ENCODE data around the gene COL9A3. TPM values are rescaled to one million over a fixed set of nuclear protein-coding genes. Genes with fewer than 3 reads are reported as not detected.

COL9A3 gene
- total RNA-seq, 1 experiment from 2014 or later, result 136 TPM

DNA sequence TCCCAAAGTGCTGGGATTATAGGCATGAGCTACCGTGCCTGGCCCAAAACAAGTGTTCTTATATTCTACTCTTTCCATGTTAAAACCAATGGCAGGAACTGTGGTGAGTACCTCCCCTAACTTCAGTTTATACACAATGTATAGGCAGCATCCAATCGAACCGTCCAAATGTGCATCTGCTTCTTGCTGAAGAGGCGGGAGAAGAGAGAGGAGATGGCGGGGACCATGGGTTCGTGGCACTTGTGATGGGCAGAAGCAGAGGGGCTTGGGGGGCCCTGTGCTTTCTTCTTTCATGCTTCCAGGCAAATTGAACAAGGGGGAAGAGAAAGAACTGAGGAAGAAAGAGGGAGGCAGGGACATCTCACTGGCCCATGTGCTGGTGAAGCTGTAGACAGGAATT is 56.0 kb downstream of the COL9A3 start:
- ChIA-PET CTCF (interaction anchor here (0.5 to 1.6 kb wide), 5 partner anchors 22 to 612 kb away, joined by 3 to 6 read pairs (median 4); no protein-coding TSS in a partner anchor), POLR2A (no interaction called here)
- DNase-seq (ENCODE audit: low spot score) (no peak), ATAC-seq (no peak)
- H3K36me3 Mint-ChIP-seq, result no peaks in the 10 kb centered on the region
- no peaks in the 10 kb centered on the region; the same call in 1 of the 2 replicates for H3K27me3 Mint-ChIP-seq (ENCODE audit: low read depth)
- peaks cover 24% of the 10 kb centered on the region for H3K4me1 Mint-ChIP-seq
- TF ChIP-seq, protein P1, sequence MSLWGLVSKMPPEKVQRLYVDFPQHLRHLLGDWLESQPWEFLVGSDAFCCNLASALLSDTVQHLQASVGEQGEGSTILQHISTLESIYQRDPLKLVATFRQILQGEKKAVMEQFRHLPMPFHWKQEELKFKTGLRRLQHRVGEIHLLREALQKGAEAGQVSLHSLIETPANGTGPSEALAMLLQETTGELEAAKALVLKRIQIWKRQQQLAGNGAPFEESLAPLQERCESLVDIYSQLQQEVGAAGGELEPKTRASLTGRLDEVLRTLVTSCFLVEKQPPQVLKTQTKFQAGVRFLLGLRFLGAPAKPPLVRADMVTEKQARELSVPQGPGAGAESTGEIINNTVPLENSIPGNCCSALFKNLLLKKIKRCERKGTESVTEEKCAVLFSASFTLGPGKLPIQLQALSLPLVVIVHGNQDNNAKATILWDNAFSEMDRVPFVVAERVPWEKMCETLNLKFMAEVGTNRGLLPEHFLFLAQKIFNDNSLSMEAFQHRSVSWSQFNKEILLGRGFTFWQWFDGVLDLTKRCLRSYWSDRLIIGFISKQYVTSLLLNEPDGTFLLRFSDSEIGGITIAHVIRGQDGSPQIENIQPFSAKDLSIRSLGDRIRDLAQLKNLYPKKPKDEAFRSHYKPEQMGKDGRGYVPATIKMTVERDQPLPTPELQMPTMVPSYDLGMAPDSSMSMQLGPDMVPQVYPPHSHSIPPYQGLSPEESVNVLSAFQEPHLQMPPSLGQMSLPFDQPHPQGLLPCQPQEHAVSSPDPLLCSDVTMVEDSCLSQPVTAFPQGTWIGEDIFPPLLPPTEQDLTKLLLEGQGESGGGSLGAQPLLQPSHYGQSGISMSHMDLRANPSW (CRISPR knock-in tag; conservative IDR thresholded peaks at IDR 0.05; ENCODE audit: low read depth), result no peak
- TF ChIP-seq, protein P2, sequence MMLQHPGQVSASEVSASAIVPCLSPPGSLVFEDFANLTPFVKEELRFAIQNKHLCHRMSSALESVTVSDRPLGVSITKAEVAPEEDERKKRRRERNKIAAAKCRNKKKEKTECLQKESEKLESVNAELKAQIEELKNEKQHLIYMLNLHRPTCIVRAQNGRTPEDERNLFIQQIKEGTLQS (CRISPR knock-in tag; conservative IDR thresholded peaks at IDR 0.05), result no peak
- TF ChIP-seq MYBL2 (CRISPR knock-in tag; IDR thresholded peaks at IDR 0.05) (no peak), TEAD1 (CRISPR knock-in tag; IDR thresholded peaks at IDR 0.05) (no peak), FOXP1 (CRISPR knock-in tag; IDR thresholded peaks at IDR 0.05; ENCODE audit: borderline replicate concordance) (no peak), RELA (CRISPR knock-in tag; IDR thresholded peaks at IDR 0.05; ENCODE audit: borderline replicate concordance) (no peak), ZNF416 (CRISPR knock-in tag; IDR thresholded peaks at IDR 0.05) (no peak), ZNF396 (CRISPR knock-in tag; IDR thresholded peaks at IDR 0.05; ENCODE audit: borderline replicate concordance) (no peak), SMAD3 (CRISPR knock-in tag; IDR thresholded peaks at IDR 0.05; ENCODE audit: borderline replicate concordance) (no peak)
- TF ChIP-seq, protein P3, sequence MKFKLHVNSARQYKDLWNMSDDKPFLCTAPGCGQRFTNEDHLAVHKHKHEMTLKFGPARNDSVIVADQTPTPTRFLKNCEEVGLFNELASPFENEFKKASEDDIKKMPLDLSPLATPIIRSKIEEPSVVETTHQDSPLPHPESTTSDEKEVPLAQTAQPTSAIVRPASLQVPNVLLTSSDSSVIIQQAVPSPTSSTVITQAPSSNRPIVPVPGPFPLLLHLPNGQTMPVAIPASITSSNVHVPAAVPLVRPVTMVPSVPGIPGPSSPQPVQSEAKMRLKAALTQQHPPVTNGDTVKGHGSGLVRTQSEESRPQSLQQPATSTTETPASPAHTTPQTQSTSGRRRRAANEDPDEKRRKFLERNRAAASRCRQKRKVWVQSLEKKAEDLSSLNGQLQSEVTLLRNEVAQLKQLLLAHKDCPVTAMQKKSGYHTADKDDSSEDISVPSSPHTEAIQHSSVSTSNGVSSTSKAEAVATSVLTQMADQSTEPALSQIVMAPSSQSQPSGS (CRISPR knock-in tag; IDR thresholded peaks at IDR 0.05; ENCODE audit: borderline replicate concordance, low read depth), result no peak
- TF ChIP-seq, protein P4, sequence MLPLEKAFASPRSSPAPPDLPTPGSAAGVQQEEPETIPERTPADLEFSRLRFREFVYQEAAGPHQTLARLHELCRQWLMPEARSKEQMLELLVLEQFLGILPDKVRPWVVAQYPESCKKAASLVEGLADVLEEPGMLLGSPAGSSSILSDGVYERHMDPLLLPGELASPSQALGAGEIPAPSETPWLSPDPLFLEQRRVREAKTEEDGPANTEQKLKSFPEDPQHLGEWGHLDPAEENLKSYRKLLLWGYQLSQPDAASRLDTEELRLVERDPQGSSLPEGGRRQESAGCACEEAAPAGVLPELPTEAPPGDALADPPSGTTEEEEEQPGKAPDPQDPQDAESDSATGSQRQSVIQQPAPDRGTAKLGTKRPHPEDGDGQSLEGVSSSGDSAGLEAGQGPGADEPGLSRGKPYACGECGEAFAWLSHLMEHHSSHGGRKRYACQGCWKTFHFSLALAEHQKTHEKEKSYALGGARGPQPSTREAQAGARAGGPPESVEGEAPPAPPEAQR (CRISPR knock-in tag; IDR thresholded peaks at IDR 0.05), result no peak
- TF ChIP-seq, protein P5, sequence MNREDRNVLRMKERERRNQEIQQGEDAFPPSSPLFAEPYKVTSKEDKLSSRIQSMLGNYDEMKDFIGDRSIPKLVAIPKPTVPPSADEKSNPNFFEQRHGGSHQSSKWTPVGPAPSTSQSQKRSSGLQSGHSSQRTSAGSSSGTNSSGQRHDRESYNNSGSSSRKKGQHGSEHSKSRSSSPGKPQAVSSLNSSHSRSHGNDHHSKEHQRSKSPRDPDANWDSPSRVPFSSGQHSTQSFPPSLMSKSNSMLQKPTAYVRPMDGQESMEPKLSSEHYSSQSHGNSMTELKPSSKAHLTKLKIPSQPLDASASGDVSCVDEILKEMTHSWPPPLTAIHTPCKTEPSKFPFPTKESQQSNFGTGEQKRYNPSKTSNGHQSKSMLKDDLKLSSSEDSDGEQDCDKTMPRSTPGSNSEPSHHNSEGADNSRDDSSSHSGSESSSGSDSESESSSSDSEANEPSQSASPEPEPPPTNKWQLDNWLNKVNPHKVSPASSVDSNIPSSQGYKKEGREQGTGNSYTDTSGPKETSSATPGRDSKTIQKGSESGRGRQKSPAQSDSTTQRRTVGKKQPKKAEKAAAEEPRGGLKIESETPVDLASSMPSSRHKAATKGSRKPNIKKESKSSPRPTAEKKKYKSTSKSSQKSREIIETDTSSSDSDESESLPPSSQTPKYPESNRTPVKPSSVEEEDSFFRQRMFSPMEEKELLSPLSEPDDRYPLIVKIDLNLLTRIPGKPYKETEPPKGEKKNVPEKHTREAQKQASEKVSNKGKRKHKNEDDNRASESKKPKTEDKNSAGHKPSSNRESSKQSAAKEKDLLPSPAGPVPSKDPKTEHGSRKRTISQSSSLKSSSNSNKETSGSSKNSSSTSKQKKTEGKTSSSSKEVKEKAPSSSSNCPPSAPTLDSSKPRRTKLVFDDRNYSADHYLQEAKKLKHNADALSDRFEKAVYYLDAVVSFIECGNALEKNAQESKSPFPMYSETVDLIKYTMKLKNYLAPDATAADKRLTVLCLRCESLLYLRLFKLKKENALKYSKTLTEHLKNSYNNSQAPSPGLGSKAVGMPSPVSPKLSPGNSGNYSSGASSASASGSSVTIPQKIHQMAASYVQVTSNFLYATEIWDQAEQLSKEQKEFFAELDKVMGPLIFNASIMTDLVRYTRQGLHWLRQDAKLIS (CRISPR knock-in tag; IDR thresholded peaks at IDR 0.05; ENCODE audit: borderline replicate concordance), result no peak
- TF ChIP-seq, protein P6, sequence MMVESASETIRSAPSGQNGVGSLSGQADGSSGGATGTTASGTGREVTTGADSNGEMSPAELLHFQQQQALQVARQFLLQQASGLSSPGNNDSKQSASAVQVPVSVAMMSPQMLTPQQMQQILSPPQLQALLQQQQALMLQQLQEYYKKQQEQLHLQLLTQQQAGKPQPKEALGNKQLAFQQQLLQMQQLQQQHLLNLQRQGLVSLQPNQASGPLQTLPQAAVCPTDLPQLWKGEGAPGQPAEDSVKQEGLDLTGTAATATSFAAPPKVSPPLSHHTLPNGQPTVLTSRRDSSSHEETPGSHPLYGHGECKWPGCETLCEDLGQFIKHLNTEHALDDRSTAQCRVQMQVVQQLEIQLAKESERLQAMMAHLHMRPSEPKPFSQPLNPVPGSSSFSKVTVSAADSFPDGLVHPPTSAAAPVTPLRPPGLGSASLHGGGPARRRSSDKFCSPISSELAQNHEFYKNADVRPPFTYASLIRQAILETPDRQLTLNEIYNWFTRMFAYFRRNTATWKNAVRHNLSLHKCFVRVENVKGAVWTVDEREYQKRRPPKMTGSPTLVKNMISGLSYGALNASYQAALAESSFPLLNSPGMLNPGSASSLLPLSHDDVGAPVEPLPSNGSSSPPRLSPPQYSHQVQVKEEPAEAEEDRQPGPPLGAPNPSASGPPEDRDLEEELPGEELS (CRISPR knock-in tag; IDR thresholded peaks at IDR 0.05), result no peak
- no peak overlapping the region for H3K4me3 Mint-ChIP-seq
- no peak overlapping the region for H3K27ac Mint-ChIP-seq
- no peaks in the 10 kb centered on the region for H3K9me3 Mint-ChIP-seq

All from WTC11 (cell line).